ENCODE measurements around the gene ZNF169. TPM values are rescaled to one million over a fixed set of nuclear protein-coding genes. Genes with fewer than 3 reads are reported as not detected.

The ZNF169 gene
- total and polyA plus RNA-seq, 2 of the 8 experiments (the other 6 are each of a cell fraction or from before 2014, with no cell fraction given) = 7.0 to 9.0 TPM

DNA sequence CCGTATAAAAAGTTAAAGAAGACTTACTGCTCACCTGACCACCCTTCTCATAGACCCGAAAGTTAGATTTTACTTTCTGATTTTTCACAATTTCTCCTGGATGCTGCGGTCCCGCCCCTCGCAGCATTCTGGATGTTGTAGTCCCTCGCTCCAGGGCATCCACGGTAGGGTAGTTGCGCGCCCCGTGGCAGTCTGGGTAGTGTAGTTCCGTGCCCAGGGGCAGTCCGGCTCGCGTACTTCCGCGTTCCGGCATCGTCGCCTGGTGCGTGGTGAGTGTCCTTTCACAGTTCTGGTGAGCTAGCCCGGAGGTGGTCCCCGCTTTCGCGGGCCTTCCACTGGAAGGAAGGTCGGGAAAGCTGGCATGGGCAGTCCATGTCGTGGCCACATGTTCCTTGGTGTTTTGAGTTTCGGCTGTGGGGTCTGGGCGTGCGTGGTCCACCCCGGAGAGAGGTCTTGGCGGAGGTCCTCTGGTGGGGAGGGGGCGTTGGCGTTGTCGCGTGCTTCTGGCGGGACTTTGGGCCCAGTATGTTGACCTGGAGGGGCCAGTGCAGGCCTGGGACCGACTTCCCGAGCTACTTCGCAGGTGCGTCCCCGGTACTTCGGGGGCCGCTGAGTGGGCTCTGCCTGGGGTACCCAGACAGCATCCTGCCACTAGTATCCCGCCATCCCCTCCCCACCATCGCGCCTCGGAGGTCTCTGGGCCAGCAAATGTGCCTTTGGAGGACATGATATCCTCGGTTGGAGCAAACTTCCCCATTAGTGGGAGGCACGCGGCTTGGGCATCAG is at the start of gene ZNF169 (continued):
- peak; percentile 94 for TF ChIP-seq TEAD4 (IDR thresholded peaks at IDR 0.05; ENCODE audit: low read depth, low read length)
- TF ChIP-seq, protein P1, sequence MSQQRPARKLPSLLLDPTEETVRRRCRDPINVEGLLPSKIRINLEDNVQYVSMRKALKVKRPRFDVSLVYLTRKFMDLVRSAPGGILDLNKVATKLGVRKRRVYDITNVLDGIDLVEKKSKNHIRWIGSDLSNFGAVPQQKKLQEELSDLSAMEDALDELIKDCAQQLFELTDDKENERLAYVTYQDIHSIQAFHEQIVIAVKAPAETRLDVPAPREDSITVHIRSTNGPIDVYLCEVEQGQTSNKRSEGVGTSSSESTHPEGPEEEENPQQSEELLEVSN (IDR thresholded peaks at IDR 0.05) = peak; percentile 66
- TF ChIP-seq RNF2 (IDR thresholded peaks at IDR 0.05; ENCODE audit: borderline replicate concordance, low read depth, low read length, missing control alignments, poor library complexity, severe bottlenecking) = no peak
- TF ChIP-seq EP300 (IDR thresholded peaks at IDR 0.05; ENCODE audit: borderline replicate concordance in 1 of 2, low read depth in 2 of 2, low read length in 2 of 2) = no peak
- peak; percentile 83 for TF ChIP-seq PHF8 (conservative IDR thresholded peaks at IDR 0.05; ENCODE audit: low read depth, low read length)
- TF ChIP-seq CREB1 (IDR thresholded peaks at IDR 0.05) = peak; percentile 79
- no peak for TF ChIP-seq MAFK (IDR thresholded peaks at IDR 0.05; ENCODE audit: low read depth, low read length)
- TF ChIP-seq GABPA (IDR thresholded peaks at IDR 0.05; ENCODE audit: borderline replicate concordance, insufficient read depth, low read length) = no peak
- TF ChIP-seq JUN (IDR thresholded peaks at IDR 0.05; ENCODE audit: low read depth, low read length) = no peak
- no peak for TF ChIP-seq CTBP2 (IDR thresholded peaks at IDR 0.05; ENCODE audit: borderline replicate concordance, insufficient read depth, insufficient read length, low read length)
- TF ChIP-seq SIX5 (IDR thresholded peaks at IDR 0.05; ENCODE audit: low read depth, low read length) = peak; percentile 94
- peak; percentile 27; the same call in 1 of the 2 replicates for TF ChIP-seq RBBP5 (IDR thresholded peaks at IDR 0.05; ENCODE audit: borderline replicate concordance, low read depth, low read length)
- no peak for TF ChIP-seq CBX8 (IDR thresholded peaks at IDR 0.05; ENCODE audit: borderline replicate concordance, low read depth, low read length)
- TF ChIP-seq KDM5A (IDR thresholded peaks at IDR 0.05; ENCODE audit: low read length) = no peak
- TF ChIP-seq BRCA1 (IDR thresholded peaks at IDR 0.05; ENCODE audit: low read depth, low read length) = no peak
- TF ChIP-seq SIRT6 (IDR thresholded peaks at IDR 0.05; ENCODE audit: low read length) = no peak

Data from H1 (cell line).